ENCODE measurements around the gene NUDT14. TPM values are rescaled to one million over a fixed set of nuclear protein-coding genes. Genes with fewer than 3 reads are reported as not detected.

Gene NUDT14
- total and polyA plus RNA-seq, 2 of the 8 experiments (the other 6 are each of a cell fraction or from before 2014, with no cell fraction given): 25.5 to 33.3 TPM

DNA sequence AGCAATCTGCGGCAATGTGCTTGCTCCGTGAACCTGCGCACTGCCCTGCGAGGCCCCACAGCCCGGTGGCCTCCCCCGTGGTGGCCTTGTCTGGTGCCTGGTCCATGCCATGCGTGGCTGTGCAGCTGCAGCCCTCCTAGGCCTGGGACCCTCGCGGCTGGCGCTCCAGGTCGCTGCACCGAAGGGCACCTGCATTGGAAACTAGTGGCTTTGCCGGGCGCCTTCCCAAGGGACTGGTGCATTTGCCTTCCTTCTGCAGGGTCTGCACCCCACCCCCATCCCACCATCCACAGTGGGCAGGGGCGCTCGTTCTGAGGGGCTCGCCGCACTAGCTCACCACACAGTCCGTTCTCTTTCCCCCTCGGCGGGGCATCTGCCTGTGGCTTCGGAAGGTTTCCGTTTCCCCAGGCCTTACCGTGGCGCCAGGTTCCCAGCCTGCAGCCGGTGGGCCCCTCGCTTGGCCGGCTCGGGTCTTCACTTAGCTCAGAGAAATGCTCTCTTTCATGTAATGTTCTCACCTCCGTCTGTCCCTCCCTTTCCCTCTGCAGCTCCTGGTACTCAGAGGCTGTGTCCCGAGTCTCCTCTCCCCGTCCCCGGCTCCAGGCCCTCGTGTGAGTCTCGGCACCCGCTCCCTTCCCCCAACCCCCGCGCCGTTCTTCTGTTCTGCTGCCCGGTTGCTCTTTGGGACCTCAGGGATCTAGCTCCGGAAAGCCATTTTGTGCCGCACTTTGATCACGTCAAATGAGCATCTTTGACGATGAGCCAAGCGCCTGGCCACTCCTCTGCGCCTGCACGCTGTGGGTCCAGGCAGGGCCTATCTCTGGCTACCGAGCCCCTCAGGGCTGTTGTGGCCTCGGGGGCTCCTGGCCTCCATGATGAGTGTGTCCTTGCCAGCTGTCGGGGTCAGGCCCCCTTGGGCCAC, 44.5 kb downstream of the NUDT14 start:
- H3K4me3 ChIP-seq (ENCODE audit: extremely low read depth in 1 of 4, insufficient read depth in 2 of 4, low read depth in 3 of 4, low read length in 4 of 4): no peak overlapping the region
- DNase-seq (ENCODE audit: low read depth in 1 of 2, low spot score in 2 of 2): peak in 1 of 2 experiments; percentile 45

More for the DNA sequence above, 44.5 kb downstream of the NUDT14 start:
- Histone ChIP-seq H4K20me1 (replicated peaks in 1 of 2; ENCODE audit: control insufficient read depth in 1 of 2, insufficient read depth in 2 of 2, low read length in 2 of 2) (no peaks in the 10 kb centered on the region), H3K9me3 (ENCODE audit: insufficient read depth in 2 of 2, low read depth in 1 of 2, low read length in 1 of 2) (peaks cover 7 to 15% of the 10 kb centered on the region in 2 experiments), H3K36me3 (ENCODE audit: control insufficient read depth in 2 of 4, insufficient read depth in 4 of 4, low read length in 3 of 4) (no peaks in the 10 kb centered on the region; a peak in 1 of 8 replicates), H4K91ac (replicated peaks; ENCODE audit: insufficient read length, low read length) (no peak overlapping the region), H3K27ac (ENCODE audit: low read depth, low read length) (no peak overlapping the region), H2BK5ac (ENCODE audit: low read depth, low read length) (no peak overlapping the region), H3K18ac (ENCODE audit: extremely low read depth, low read length) (no peak overlapping the region), H4K5ac (ENCODE audit: insufficient read length, low read depth, low read length) (no peak overlapping the region), H3K4me2 (ENCODE audit: insufficient read depth in 1 of 2, low read depth in 2 of 2, low read length in 2 of 2) (no peak overlapping the region), H2AFZ (ENCODE audit: low read length) (peak overlapping the region; percentile 6; the same call in 1 of the 2 replicates), H3K14ac (ENCODE audit: insufficient read length) (no peak overlapping the region), H3K23me2 (ENCODE audit: low read depth, low read length) (no peaks in the 10 kb centered on the region), H3K4me1 (replicated peaks in 1 of 4; ENCODE audit: control insufficient read depth in 3 of 4, insufficient read depth in 4 of 4, low read length in 3 of 4) (peaks cover 0 to 9% (median 0%) of the 10 kb centered on the region in 4 experiments; a peak in 3 of 7 replicates), H3K79me2 (ENCODE audit: control insufficient read depth in 1 of 2, insufficient read depth in 2 of 2, low read length in 2 of 2) (no peaks in the 10 kb centered on the region), H2BK12ac (ENCODE audit: low read depth, low read length) (no peak overlapping the region), H2BK120ac (replicated peaks; ENCODE audit: low read depth, low read length) (no peak overlapping the region), H3K4ac (replicated peaks; ENCODE audit: insufficient read length, low read depth, low read length) (no peak overlapping the region), H2BK15ac (ENCODE audit: low read length) (no peak overlapping the region), H2BK20ac (ENCODE audit: low read length) (no peak overlapping the region), H3K23ac (ENCODE audit: insufficient read length) (no peak overlapping the region), H3K56ac (replicated peaks; ENCODE audit: insufficient read length, low read depth, low read length) (no peak overlapping the region), H3K9ac (replicated peaks in 1 of 4; ENCODE audit: extremely low read depth in 1 of 4, low read depth in 3 of 4, low read length in 3 of 4) (no peak overlapping the region), H3K27me3 (replicated peaks in 1 of 4; ENCODE audit: control insufficient read depth in 3 of 4, extremely low read depth in 1 of 4, insufficient read depth in 3 of 4, low read length in 3 of 4) (no peaks in the 10 kb centered on the region), H2AK5ac (ENCODE audit: low read depth, low read length) (no peak overlapping the region), H3K79me1 (ENCODE audit: low read depth, low read length) (no peaks in the 10 kb centered on the region), H4K8ac (ENCODE audit: extremely low read depth, insufficient read depth, low read length) (no peak overlapping the region)
- whole genome bisulfite sequencing, 2 experiments (ENCODE audit: extremely low coverage in 1 of 2, insufficient coverage in 1 of 2, insufficient read length in 1 of 2, insufficient replicate concordance in 2 of 2, low coverage in 1 of 2, low lambda C conversion rate in 2 of 2, missing lambda C conversion rate in 1 of 2): 86% methylated on average over 43 of the region's 50 CpGs; no CpG with 5 or more reads in 1 of the 2 experiments
- ChIA-PET POLR2A (ENCODE audit: partially characterized antibody) (no interaction called here), CTCF (ENCODE audit: partially characterized antibody) (interaction anchor here (0.6 to 2.1 kb wide), 6 partner anchors 9 to 215 kb away, joined by 3 to 8 read pairs (median 4); no protein-coding TSS in a partner anchor)
- no peak for FAIRE-seq
- TF ChIP-seq POU5F1 (IDR thresholded peaks at IDR 0.05; ENCODE audit: low read depth, low read length): no peak
- no peak for TF ChIP-seq YY1 (IDR thresholded peaks at IDR 0.05; ENCODE audit: low read depth, low read length)
- TF ChIP-seq NRF1 (IDR thresholded peaks at IDR 0.05; ENCODE audit: low read depth, low read length): no peak
- TF ChIP-seq HDAC2 (IDR thresholded peaks at IDR 0.05; ENCODE audit: borderline replicate concordance in 1 of 2, low read depth in 2 of 2, low read length in 2 of 2): no peak
- TF ChIP-seq SP4 (IDR thresholded peaks at IDR 0.05; ENCODE audit: low read length): no peak
- TF ChIP-seq RFX5 (IDR thresholded peaks at IDR 0.05; ENCODE audit: borderline replicate concordance, low read depth, low read length): no peak
- TF ChIP-seq SP1 (IDR thresholded peaks at IDR 0.05; ENCODE audit: low read depth, low read length): no peak
- TF ChIP-seq RAD21 (IDR thresholded peaks at IDR 0.05 in 1 of 2, conservative IDR thresholded peaks at IDR 0.05 in 1 of 2; ENCODE audit: low read depth in 2 of 2, low read length in 2 of 2): no peak
- no peak for TF ChIP-seq NANOG (IDR thresholded peaks at IDR 0.05; ENCODE audit: insufficient read depth, low read depth, low read length, poor library complexity, severe bottlenecking)
- TF ChIP-seq SIRT6 (IDR thresholded peaks at IDR 0.05; ENCODE audit: low read length): no peak
- TF ChIP-seq ZNF274 (IDR thresholded peaks at IDR 0.05; ENCODE audit: borderline replicate concordance, extremely low read depth, low read length): no peak
- TF ChIP-seq BRCA1 (IDR thresholded peaks at IDR 0.05; ENCODE audit: low read depth, low read length): no peak
